Hepatocyte (in vitro differentiated cells): ENCODE data around the gene COL20A1. TPM values are rescaled to one million over a fixed set of nuclear protein-coding genes. Genes with fewer than 3 reads are reported as not detected.

Experiments
- DNase-seq: peaks from one replicate; pipeline ENCODE4 v3.0.0-alpha.2; 2016; ENCODE audit warnings: low spot score
- H2AFZ ChIP-seq: fragments of 200-600 bp; sonication (generic); 2 replicates; pipeline ENCODE4 v1.6.0; 2016; ENCODE audit warnings: antibody characterized with exemption, mild to moderate bottlenecking
- H3K27ac ChIP-seq: fragments of 200-600 bp; sonication (generic); 2 replicates; pipeline ENCODE4 v1.5.1; 2016; ENCODE audit warnings: mild to moderate bottlenecking
- H3K27me3 ChIP-seq: fragments of 200-600 bp; sonication (generic); 2 replicates; pipeline ENCODE4 v1.6.1; 2016
- H3K36me3 ChIP-seq: fragments of 200-600 bp; sonication (generic); replicated peaks from 2 replicates; pipeline ENCODE4 v1.5.1; 2016; ENCODE audit warnings: low read depth; ENCODE audit not compliant: insufficient read depth
- H3K4me1 ChIP-seq: fragments of 200-600 bp; sonication (generic); 2 replicates; pipeline ENCODE4 v1.5.1; 2016; ENCODE audit warnings: mild to moderate bottlenecking, moderate library complexity; ENCODE audit not compliant: insufficient read depth
- H3K4me2 ChIP-seq: fragments of 200-600 bp; sonication (generic); 2 replicates; pipeline ENCODE4 v1.6.0; 2016
- H3K4me3 ChIP-seq: fragments of 200-600 bp; sonication (generic); 2 replicates; pipeline ENCODE4 v1.5.1; 2016; ENCODE audit warnings: mild to moderate bottlenecking
- H3K79me2 ChIP-seq: fragments of 200-600 bp; sonication (generic); 2 replicates; pipeline ENCODE4 v1.6.0; 2017; ENCODE audit warnings: mild to moderate bottlenecking
- H3K9me2 ChIP-seq: fragments of 200-600 bp; sonication (generic); replicated peaks from 2 replicates; pipeline ENCODE4 v1.6.0; 2017; ENCODE audit warnings: mild to moderate bottlenecking; ENCODE audit not compliant: insufficient read depth
- H3K9me3 ChIP-seq: fragments of 200-600 bp; sonication (generic); 2 replicates; pipeline ENCODE4 v1.5.1; 2016; ENCODE audit warnings: low read depth, mild to moderate bottlenecking
- H4K20me1 ChIP-seq: fragments of 200-600 bp; sonication (generic); 2 replicates; pipeline ENCODE4 v1.6.0; 2016; ENCODE audit warnings: mild to moderate bottlenecking; ENCODE audit not compliant: insufficient read depth, poor library complexity, severe bottlenecking
- EZH2 ChIP-seq: fragments of 200-600 bp; sonication (generic); IDR thresholded peaks from 2 replicates; pipeline ENCODE4 v1.6.1; 2016; ENCODE audit warnings: antibody characterized with exemption, mild to moderate bottlenecking, borderline replicate concordance
- EZH2phosphoT487 ChIP-seq: fragments of 200-600 bp; sonication (generic); IDR thresholded peaks from one replicate; pipeline ENCODE4 v1.6.1; 2018; ENCODE audit warnings: antibody characterized with exemption, mild to moderate bottlenecking, low read depth, moderate library complexity; ENCODE audit not compliant: unreplicated experiment, severe bottlenecking
- WGBS: methylation state at CpG from one replicate; pipeline ENCODE4 v1.1.6; 2016; ENCODE audit warnings: low lambda C conversion rate; ENCODE audit errors: missing lambda C conversion rate; 5-methylcytosine and 5-hydroxymethylcytosine counted together
- polyA plus RNA-seq: library from polyadenylated mRNA; unstranded; fragments of >200 nt; fragmentation: Nextera tagmentation; extraction: Ambion mirVana; gene quantifications from 2 replicates; pipeline ENCODE4 v1.2.1, GENCODE V29; 2016
- total RNA-seq: library from RNA; depleted of rRNA; stranded (reverse); fragments of >200 nt; gene quantifications from 2 replicates; pipeline ENCODE4 v1.2.3, GENCODE V29; 2014
- TF ChIP-seq, protein P1 (sequence below): fragments of 200-600 bp; sonication (generic); IDR thresholded peaks from 2 replicates; pipeline ENCODE4 v1.5.1; 2016; ENCODE audit warnings: antibody characterized with exemption, mild to moderate bottlenecking; ENCODE audit not compliant: poor library complexity

COL20A1 gene
- total and polyA plus RNA-seq, 2 experiments from 2014 or later, result not detected

DNA sequence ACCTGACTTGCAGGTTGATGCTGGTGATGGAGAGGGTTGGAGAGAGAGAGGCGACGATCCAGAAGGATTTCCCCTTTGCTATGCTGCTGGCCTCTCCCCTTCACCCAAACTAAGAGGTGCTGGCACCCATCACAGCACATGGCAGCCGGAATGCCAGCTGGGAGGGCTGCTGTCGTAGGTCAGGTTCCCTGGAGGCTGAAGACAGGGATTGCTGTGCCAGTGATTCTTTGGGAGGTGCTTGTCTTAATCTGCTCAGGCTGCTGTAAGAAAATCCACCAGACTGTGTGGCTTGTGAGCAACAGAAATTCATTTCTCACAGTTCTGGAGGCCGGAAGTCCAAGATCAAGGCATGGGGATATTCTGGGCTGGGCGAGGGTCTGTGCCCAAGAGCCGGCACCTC lies 24.7 kb upstream of the COL20A1 start:
- Histone ChIP-seq H4K20me1 (no peaks in the 10 kb centered on the region), H3K36me3 (no peaks in the 10 kb centered on the region), H3K4me2 (no peak overlapping the region), H3K27ac (no peak overlapping the region), H2AFZ (no peak overlapping the region), H3K4me1 (peaks cover 13% of the 10 kb centered on the region), H3K79me2 (peaks cover 20% of the 10 kb centered on the region), H3K9me2 (no peaks in the 10 kb centered on the region), H3K9me3 (no peaks in the 10 kb centered on the region), H3K4me3 (no peak overlapping the region), H3K27me3 (no peaks in the 10 kb centered on the region)
- no peak for DNase-seq
- TF ChIP-seq EZH2, result no peak
- TF ChIP-seq, protein P1, sequence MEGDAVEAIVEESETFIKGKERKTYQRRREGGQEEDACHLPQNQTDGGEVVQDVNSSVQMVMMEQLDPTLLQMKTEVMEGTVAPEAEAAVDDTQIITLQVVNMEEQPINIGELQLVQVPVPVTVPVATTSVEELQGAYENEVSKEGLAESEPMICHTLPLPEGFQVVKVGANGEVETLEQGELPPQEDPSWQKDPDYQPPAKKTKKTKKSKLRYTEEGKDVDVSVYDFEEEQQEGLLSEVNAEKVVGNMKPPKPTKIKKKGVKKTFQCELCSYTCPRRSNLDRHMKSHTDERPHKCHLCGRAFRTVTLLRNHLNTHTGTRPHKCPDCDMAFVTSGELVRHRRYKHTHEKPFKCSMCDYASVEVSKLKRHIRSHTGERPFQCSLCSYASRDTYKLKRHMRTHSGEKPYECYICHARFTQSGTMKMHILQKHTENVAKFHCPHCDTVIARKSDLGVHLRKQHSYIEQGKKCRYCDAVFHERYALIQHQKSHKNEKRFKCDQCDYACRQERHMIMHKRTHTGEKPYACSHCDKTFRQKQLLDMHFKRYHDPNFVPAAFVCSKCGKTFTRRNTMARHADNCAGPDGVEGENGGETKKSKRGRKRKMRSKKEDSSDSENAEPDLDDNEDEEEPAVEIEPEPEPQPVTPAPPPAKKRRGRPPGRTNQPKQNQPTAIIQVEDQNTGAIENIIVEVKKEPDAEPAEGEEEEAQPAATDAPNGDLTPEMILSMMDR, result no peak
- no peak for TF ChIP-seq EZH2phosphoT487
- 68% methylated on average over 7 of the region's 7 CpGs for WGBS

DNA sequence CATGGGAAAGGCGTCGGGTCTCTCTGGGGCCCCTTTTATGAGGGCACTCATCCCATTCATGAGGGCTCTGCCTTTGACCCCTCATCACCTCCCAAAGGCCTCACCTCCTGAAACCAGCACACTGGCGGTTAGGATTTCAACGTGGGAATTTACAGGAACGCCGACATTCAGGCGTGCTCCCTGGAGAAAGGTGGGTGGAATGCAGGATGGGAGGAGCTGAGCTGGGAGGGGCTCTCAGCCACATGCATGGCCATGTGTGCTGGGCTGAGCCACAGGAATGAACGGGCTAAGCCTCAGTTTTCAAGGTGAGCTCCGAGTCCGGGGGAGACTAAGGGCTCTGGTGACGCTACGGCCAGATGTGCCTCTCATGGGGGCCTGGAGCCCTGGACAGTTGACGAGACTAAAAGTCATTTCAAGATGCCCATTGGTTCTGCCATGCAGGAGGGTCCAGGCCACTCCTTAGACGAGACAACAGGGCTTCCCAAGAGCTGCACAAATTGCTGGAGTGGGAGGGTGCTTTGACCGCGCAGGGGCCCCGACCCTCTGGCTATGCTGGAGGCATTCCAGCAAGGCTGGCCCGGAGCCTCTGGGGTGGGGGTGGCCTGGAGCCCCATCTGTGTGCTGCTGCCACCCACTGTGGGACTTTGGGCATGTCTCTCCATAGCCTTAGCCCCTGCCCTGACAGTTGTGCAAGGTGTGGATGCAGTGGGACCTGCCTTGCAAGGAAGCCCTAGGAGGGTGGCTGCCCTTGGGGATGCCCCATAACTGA lies 24.1 kb upstream of the COL20A1 start:
- Histone ChIP-seq H3K4me1 (peaks cover 18% of the 10 kb centered on the region), H3K4me3 (no peak overlapping the region), H3K27ac (no peak overlapping the region), H3K9me3 (no peaks in the 10 kb centered on the region), H3K79me2 (peaks cover 26% of the 10 kb centered on the region), H2AFZ (no peak overlapping the region), H3K9me2 (no peaks in the 10 kb centered on the region), H3K27me3 (no peaks in the 10 kb centered on the region), H3K4me2 (no peak overlapping the region), H4K20me1 (peaks cover 4% of the 10 kb centered on the region), H3K36me3 (no peaks in the 10 kb centered on the region)
- WGBS, result 56% methylated on average over 18 of the region's 18 CpGs
- TF ChIP-seq EZH2phosphoT487 (no peak), EZH2 (no peak)
- TF ChIP-seq, protein P1, result no peak
- DNase-seq, result no peak

DNA sequence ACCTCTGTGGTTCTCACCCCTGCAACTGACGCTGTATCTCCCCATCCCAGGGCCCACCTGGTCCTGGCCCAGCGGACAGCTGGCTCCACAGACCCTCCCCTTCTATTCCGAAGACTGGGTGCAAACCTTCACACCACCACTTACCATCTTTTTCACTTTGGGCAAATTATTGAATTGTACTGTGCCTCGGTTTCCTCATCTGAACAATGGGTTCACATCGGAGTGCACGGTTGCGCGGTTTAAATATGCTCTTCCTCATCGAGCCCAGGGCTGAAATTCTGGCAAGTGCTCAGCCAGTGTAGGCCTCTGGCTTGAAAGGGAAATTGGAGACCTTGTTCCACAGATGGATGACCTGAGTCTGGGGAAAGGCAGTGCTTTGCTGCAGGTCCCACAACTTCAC lies 23.3 kb upstream of the COL20A1 start:
- Histone ChIP-seq H3K9me2 (no peaks in the 10 kb centered on the region), H3K9me3 (no peaks in the 10 kb centered on the region), H3K4me3 (no peak overlapping the region), H4K20me1 (peaks cover 12% of the 10 kb centered on the region), H3K4me1 (peaks cover 24% of the 10 kb centered on the region), H3K27ac (no peak overlapping the region), H3K27me3 (no peaks in the 10 kb centered on the region), H2AFZ (no peak overlapping the region), H3K4me2 (no peak overlapping the region), H3K79me2 (peaks cover 34% of the 10 kb centered on the region), H3K36me3 (no peaks in the 10 kb centered on the region)
- 99% methylated on average over 9 of the region's 9 CpGs for WGBS
- no peak for DNase-seq
- TF ChIP-seq EZH2, result no peak
- TF ChIP-seq EZH2phosphoT487, result no peak
- TF ChIP-seq, protein P1, result no peak
